CD4-positive, alpha-beta memory T cell (primary cell): ENCODE results near the gene ITPR2. TPM values are rescaled to one million over a fixed set of nuclear protein-coding genes. Genes with fewer than 3 reads are reported as not detected.
"Not testable (repeated sequence)": the region's sequence is repeated elsewhere in the genome, so short reads cannot be mapped to it uniquely, and the experiment has no call there.

Source experiments
- CTCF ChIA-PET: fragments of 350-600 bp; sonication (Branson Sonifier 250); formaldehyde crosslinking; loops from one replicate; lab custom pipeline; 2021; ENCODE audit warnings: inconsistent platforms; ENCODE audit not compliant: partially characterized antibody; lab: Charles Lee
- POLR2A ChIA-PET: fragments of 350-600 bp; sonication (Branson Sonifier 250); formaldehyde crosslinking; loops from one replicate; lab custom pipeline; 2021; ENCODE audit not compliant: partially characterized antibody; lab: Charles Lee
- DNase-seq, 5 donors: peaks; one replicate each; pipeline versions ENCODE4 v3.0.0 to v3.0.0-alpha.2; 2020 to 2022; ENCODE audit warnings: mixed read lengths in 1 of 5
- H3K27ac ChIP-seq: one replicate; pipeline ENCODE4 v1.7.0; 2013; ENCODE audit warnings: low read depth, low read length
- H3K27me3 ChIP-seq: 2 replicates; pipeline ENCODE4 v1.7.0; 2013; ENCODE audit warnings: mild to moderate bottlenecking, low read length, moderate library complexity; ENCODE audit not compliant: insufficient read depth
- H3K36me3 ChIP-seq: 2 replicates; pipeline ENCODE4 v1.7.0; 2013; ENCODE audit warnings: mild to moderate bottlenecking, low read length, moderate library complexity; ENCODE audit not compliant: insufficient read depth
- H3K4me1 ChIP-seq: 2 replicates; pipeline ENCODE4 v1.7.0; 2013; ENCODE audit warnings: mild to moderate bottlenecking, low read length, moderate library complexity; ENCODE audit not compliant: insufficient read depth
- H3K4me3 ChIP-seq, 2 donors: one replicate each; pipeline ENCODE4 v1.7.0; 2013; ENCODE audit warnings: low read length in 2 of 2, mild to moderate bottlenecking in 1 of 2
- H3K9me3 ChIP-seq, 2 donors: one replicate each; pipeline ENCODE4 v1.7.0; 2013; ENCODE audit warnings: low read length in 2 of 2, control low read depth in 1 of 2; ENCODE audit not compliant: control insufficient read depth in 1 of 2
- H3K27ac Mint-ChIP-seq, 7 donors: one replicate each; pipeline ENCODE4 v1.8.0; 2020 to 2021; ENCODE audit warnings: mixed read lengths in 7 of 7, mild to moderate bottlenecking in 6 of 7, inconsistent platforms in 3 of 7, moderate library complexity in 3 of 7
- H3K27me3 Mint-ChIP-seq, 2 donors: one replicate each; pipeline ENCODE4 v1.8.0; 2020 to 2021; ENCODE audit warnings: mixed read lengths in 2 of 2
- H3K36me3 Mint-ChIP-seq, 2 donors: one replicate each; pipeline ENCODE4 v1.8.0; 2020 to 2021; ENCODE audit warnings: mixed read lengths in 2 of 2, inconsistent platforms in 1 of 2, mild to moderate bottlenecking in 1 of 2
- H3K4me1 Mint-ChIP-seq, 4 donors: one replicate each; pipeline ENCODE4 v1.8.0; 2020 to 2021; ENCODE audit warnings: mixed read lengths in 4 of 4, mild to moderate bottlenecking in 1 of 4
- H3K4me3 Mint-ChIP-seq, 8 donors: one replicate each; pipeline ENCODE4 v1.8.0; 2020 to 2021; ENCODE audit warnings: mixed read lengths in 8 of 8, mild to moderate bottlenecking in 7 of 8, moderate library complexity in 6 of 8, inconsistent platforms in 3 of 8
- H3K9me3 Mint-ChIP-seq, 8 donors: one replicate each; pipeline ENCODE4 v1.8.0; 2020 to 2021; ENCODE audit warnings: mixed read lengths in 8 of 8, mild to moderate bottlenecking in 5 of 8, inconsistent platforms in 3 of 8, moderate library complexity in 1 of 8
- intact Hi-C: fragments of 100-400 bp; cut with micrococcal nuclease; formaldehyde crosslinking; loops from one replicate; pipeline ENCODE4 v1.15.1; 2023
- polyA plus RNA-seq, 2 donors: library from polyadenylated mRNA; unstranded; fragments of 300-500 nt; fragmentation: Illumina TruSeq; gene quantifications; one replicate each; pipeline ENCODE4 v1.2.3, GENCODE V29; 2021
- total RNA-seq, 2 experiments: library from RNA; stranded (reverse); gene quantifications; one replicate each; pipeline ENCODE4 v1.2.3, GENCODE V29; 2021

ITPR2 gene
- total and polyA plus RNA-seq, 4 experiments from 2014 or later, result 4.7 to 55.6 (median 34.1) TPM

DNA sequence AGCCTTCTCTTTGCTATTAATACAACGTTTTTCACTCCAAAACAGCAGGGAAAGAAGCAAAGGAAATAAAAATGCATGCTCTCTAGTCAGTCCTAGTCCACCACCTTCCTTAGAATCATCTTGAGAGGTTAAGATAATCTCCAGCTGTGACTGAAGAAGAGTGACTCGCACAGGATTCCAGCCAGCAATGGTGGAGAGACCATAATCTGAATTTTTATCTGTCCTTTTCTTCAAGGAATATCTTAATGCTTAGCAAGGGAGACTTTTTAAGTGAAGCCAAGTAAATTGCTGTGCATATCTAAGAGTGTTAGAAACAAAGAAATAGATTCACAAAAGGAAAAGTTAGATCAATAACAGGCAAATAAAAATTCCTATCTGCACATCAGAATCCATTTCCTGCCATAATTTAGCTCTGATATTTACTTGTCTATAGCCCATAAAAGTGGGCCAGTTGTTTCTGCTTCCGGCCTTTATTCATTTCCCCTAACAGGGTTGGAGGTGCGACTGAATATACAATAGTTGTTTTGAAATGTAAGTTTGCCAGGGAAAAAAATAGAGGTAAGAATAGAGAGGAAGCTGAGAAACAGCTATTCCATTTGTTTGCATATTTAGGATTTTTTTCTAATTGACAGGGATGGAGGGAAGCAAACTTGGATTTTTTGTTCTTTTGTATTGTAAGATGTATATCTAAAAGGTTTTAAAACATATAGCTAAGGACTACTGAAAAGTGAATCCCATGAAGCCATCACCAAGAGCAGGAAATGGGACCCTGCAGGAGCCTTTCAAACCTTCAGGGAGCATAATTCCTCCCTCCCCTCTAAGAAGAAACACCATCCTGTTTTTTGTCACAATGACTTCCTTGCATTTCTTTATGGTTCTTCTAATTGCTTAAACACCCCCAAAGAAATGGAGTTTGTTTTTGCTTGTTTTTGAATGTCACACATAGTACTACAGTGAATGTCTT, 154.0 kb downstream of the ITPR2 start:
- DNase-seq, result no peak
- H3K9me3 Mint-ChIP-seq, result peaks cover 0 to 5% (median 2%) of the 10 kb centered on the region in 8 donors
- Histone ChIP-seq H3K27ac (no peak overlapping the region), H3K27me3 (no peaks in the 10 kb centered on the region), H3K36me3 (no peaks in the 10 kb centered on the region), H3K4me3 (no peak overlapping the region), H3K4me1 (no peaks in the 10 kb centered on the region), H3K9me3 (no peaks in the 10 kb centered on the region)
- no peak overlapping the region for H3K4me3 Mint-ChIP-seq
- H3K4me1 Mint-ChIP-seq, result no peaks in the 10 kb centered on the region
- CTCF ChIA-PET, result no interaction called here
- POLR2A ChIA-PET, result no interaction called here
- peak overlapping the region in 2 of 7 donors; percentile 5 to 57 for H3K27ac Mint-ChIP-seq
- H3K27me3 Mint-ChIP-seq, result no peaks in the 10 kb centered on the region
- intact Hi-C loops, result no loop called here
- peaks cover 44 to 47% of the 10 kb centered on the region in 2 donors for H3K36me3 Mint-ChIP-seq

DNA sequence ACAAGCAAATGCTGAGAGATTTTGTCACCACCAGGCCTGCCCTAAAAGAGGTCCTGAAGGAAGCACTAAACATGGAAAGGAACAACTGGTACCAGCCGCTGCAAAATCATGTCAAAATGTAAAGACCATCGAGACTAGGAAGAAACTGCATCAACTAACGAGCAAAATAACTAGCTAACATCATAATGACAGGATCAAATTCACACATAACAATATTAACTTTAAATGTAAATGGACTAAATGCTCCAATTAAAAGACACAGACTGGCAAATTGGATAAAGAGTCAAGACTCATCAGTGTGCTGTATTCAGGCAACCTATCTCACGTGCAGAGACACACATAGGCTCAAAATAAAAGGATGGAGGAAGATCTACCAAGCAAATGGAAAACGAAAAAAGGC, 161.5 kb downstream of the ITPR2 start:
- H3K27ac ChIP-seq, DNase-seq, H3K36me3 ChIP-seq, H3K4me3 Mint-ChIP-seq, POLR2A ChIA-PET, H3K27ac Mint-ChIP-seq, H3K9me3 Mint-ChIP-seq, intact Hi-C loops, H3K4me1 Mint-ChIP-seq, CTCF ChIA-PET, H3K9me3 ChIP-seq, H3K27me3 ChIP-seq, H3K4me3 ChIP-seq, H3K27me3 Mint-ChIP-seq, H3K4me1 ChIP-seq: not testable (repeated sequence)
- peaks cover 19 to 31% of the 10 kb centered on the region in 2 donors for H3K36me3 Mint-ChIP-seq

DNA sequence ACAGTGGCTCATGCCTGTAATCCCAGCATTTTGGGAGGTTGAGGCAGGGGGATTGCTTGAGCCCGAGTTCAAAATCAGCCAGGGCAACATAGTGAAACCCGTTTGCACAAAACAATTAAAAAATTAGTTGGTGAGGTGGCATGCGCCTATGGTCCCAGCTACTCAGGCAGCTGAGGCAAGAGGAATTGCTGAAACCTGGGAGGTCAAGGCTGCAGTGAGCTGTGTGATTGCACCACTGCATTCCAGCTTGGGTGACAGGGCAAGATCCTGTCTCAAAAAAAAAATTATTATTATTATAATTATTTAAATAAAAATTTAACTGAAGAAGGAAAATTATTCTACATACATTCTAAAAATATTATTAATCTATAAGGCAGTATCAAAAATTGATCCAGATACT, 164.1 kb downstream of the ITPR2 start:
- ChIA-PET POLR2A (no interaction called here), CTCF (no interaction called here)
- Mint-ChIP-seq H3K4me1 (no peaks in the 10 kb centered on the region), H3K4me3 (no peak overlapping the region), H3K36me3 (peaks cover 30 to 49% of the 10 kb centered on the region in 2 donors), H3K27me3 (no peaks in the 10 kb centered on the region), H3K9me3 (peaks cover 0 to 2% (median 0%) of the 10 kb centered on the region in 8 donors), H3K27ac (no peak overlapping the region)
- no peak for DNase-seq
- Histone ChIP-seq H3K4me3 (no peak overlapping the region), H3K27me3 (no peaks in the 10 kb centered on the region), H3K9me3 (no peaks in the 10 kb centered on the region), H3K4me1 (no peaks in the 10 kb centered on the region), H3K27ac (no peak overlapping the region), H3K36me3 (peaks cover 10% of the 10 kb centered on the region)
- intact Hi-C loops, result no loop called here

DNA sequence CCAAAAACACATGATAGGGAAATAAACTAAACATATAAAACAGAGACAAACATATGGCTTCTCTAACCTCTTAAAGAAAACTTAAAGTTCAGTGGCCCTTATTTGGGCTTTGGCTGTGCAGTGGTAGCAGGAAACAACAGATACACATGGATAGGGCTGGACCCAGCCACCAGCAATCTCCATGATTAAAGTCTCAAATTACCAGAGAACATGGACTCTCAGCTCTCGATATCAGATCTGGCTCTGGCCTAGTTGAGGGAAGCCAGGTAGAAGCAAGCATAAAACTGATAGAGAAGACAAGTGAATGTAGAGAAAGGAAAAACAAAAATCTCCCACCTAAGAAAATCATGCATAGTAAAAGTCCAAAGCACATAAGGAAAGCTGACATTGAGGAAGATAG, 164.8 kb downstream of the ITPR2 start:
- Mint-ChIP-seq H3K9me3 (peaks cover 0 to 2% (median 0%) of the 10 kb centered on the region in 8 donors), H3K27ac (peak overlapping the region in 1 of 7 donors; percentile 46), H3K27me3 (no peaks in the 10 kb centered on the region), H3K4me1 (peaks cover 0 to under 1% (median 0%) of the 10 kb centered on the region in 4 donors), H3K4me3 (no peak overlapping the region), H3K36me3 (peaks cover 36 to 55% of the 10 kb centered on the region in 2 donors)
- Histone ChIP-seq H3K27ac (no peak overlapping the region), H3K27me3 (no peaks in the 10 kb centered on the region), H3K4me3 (no peak overlapping the region), H3K36me3 (peaks cover 10% of the 10 kb centered on the region), H3K9me3 (no peaks in the 10 kb centered on the region), H3K4me1 (no peaks in the 10 kb centered on the region)
- intact Hi-C loops, result no loop called here
- CTCF ChIA-PET, result no interaction called here
- POLR2A ChIA-PET, result no interaction called here
- no peak for DNase-seq

DNA sequence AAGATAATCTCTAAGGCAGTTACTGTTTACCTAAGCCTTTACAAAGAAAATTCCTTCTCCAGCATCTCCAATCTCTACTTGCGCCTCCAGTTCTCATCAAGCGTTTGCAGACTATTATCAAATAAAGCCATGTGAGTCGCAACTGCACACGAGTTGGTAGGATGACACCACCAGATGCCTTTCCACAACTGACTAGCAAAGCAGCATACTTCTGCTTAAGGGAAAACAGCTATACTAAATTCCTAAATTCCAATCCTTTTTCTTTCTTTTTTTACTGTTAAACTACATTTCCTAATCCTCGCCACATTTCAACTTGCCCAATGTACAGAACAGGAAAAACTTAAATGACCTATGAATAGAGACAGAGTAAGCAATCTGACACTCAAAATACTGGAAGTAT, 166.7 kb downstream of the ITPR2 start:
- Histone ChIP-seq H3K36me3 (peaks cover 10% of the 10 kb centered on the region), H3K27ac (no peak overlapping the region), H3K9me3 (no peaks in the 10 kb centered on the region), H3K4me3 (no peak overlapping the region), H3K4me1 (no peaks in the 10 kb centered on the region), H3K27me3 (no peaks in the 10 kb centered on the region)
- Mint-ChIP-seq H3K27me3 (no peaks in the 10 kb centered on the region), H3K4me3 (no peak overlapping the region), H3K27ac (no peak overlapping the region), H3K4me1 (peaks cover 0 to 2% (median 0%) of the 10 kb centered on the region in 4 donors), H3K36me3 (peaks cover 47 to 59% of the 10 kb centered on the region in 2 donors), H3K9me3 (peaks cover 0 to 4% (median 0%) of the 10 kb centered on the region in 8 donors)
- intact Hi-C loops, result no loop called here
- no peak for DNase-seq
- ChIA-PET POLR2A (no interaction called here), CTCF (no interaction called here)

DNA sequence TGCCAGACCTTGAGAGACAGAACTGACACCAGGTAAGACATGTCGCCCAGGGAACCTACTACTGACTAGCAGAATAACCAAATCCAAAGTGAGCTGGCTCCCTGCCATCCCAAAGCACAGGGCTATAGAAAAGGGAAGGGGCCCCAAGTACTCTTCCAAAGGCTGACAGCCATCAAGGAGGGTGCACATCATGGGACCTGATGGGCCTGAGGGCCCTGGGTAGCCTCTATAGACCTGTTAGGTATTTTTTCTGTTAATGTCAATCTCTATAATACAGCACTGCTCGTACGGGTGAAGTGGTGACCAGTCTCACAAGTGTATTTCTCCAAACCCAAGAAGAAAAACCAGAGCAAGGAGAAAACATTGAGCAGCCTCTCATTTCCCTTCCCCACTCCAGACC, 171.6 kb downstream of the ITPR2 start:
- CTCF ChIA-PET, result no interaction called here
- Mint-ChIP-seq H3K27me3 (no peaks in the 10 kb centered on the region), H3K36me3 (peaks cover 62 to 67% of the 10 kb centered on the region in 2 donors), H3K27ac (no peak overlapping the region), H3K4me1 (peaks cover 0 to 2% (median 0%) of the 10 kb centered on the region in 4 donors), H3K9me3 (peaks cover 0 to 4% (median 0%) of the 10 kb centered on the region in 8 donors), H3K4me3 (no peak overlapping the region)
- no peak overlapping the region for H3K27ac ChIP-seq
- no peaks in the 10 kb centered on the region for H3K4me1 ChIP-seq
- peaks cover 5% of the 10 kb centered on the region for H3K36me3 ChIP-seq
- POLR2A ChIA-PET, result no interaction called here
- no peaks in the 10 kb centered on the region for H3K27me3 ChIP-seq
- no peak overlapping the region for H3K4me3 ChIP-seq
- intact Hi-C loops, result no loop called here
- no peak for DNase-seq
- H3K9me3 ChIP-seq, result no peaks in the 10 kb centered on the region

DNA sequence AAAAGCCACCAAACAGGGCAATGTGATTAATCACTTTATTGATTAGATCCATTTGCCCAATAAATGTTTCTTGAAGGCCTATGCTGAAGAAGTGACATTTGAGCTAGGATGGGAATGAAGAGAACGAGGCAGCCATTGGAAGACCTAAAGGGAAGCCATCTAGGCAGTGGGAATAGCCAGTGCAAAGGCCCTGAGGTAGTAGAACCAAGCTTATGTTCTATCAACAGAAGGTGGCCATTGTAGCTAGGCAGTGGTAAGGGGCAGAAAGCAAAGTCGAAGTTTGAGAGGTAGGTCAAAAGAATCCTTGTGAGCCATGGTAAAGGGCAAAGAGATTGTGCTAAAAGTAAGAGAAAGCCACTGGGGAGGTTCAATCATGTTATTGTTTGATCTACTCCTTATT, 173.1 kb downstream of the ITPR2 start:
- H3K4me3 Mint-ChIP-seq, result no peak overlapping the region
- POLR2A ChIA-PET, result no interaction called here
- CTCF ChIA-PET, result no interaction called here
- Histone ChIP-seq H3K27me3 (no peaks in the 10 kb centered on the region), H3K4me3 (no peak overlapping the region), H3K4me1 (no peaks in the 10 kb centered on the region), H3K36me3 (no peaks in the 10 kb centered on the region), H3K9me3 (no peaks in the 10 kb centered on the region), H3K27ac (no peak overlapping the region)
- H3K27ac Mint-ChIP-seq, result no peak overlapping the region
- H3K4me1 Mint-ChIP-seq, result peaks cover 0 to 2% (median 0%) of the 10 kb centered on the region in 4 donors
- intact Hi-C loops, result no loop called here
- H3K27me3 Mint-ChIP-seq, result no peaks in the 10 kb centered on the region
- H3K9me3 Mint-ChIP-seq, result peaks cover 0 to 4% (median 0%) of the 10 kb centered on the region in 8 donors
- DNase-seq, result no peak
- H3K36me3 Mint-ChIP-seq, result peaks cover 63 to 66% of the 10 kb centered on the region in 2 donors
